DND-41 (cell line): ENCODE results near the gene RPL39.

Experiments
- ATAC-seq: fragments of 200-7000 bp; cut with Tn5 transposase; 3 replicates; pipeline ENCODE4 v1.9.1; 2021; ENCODE audit warnings: low read depth; ENCODE audit not compliant: insufficient read depth
- DNase-seq: peaks from one replicate; pipeline ENCODE4 v3.0.0-alpha.2; 2020
- H2AFZ ChIP-seq: 2 replicates; pipeline ENCODE4 v1.6.0; 2012; ENCODE audit warnings: low read depth, low read length
- H3K27ac ChIP-seq: 2 replicates; pipeline ENCODE4 v1.5.1; 2012; ENCODE audit warnings: low read length, inconsistent platforms
- H3K27me3 ChIP-seq: fragments of 200-600 bp; sonication (generic); 2 replicates; pipeline ENCODE4 v1.6.0; 2012; ENCODE audit warnings: low read length, mild to moderate bottlenecking, inconsistent platforms; ENCODE audit not compliant: insufficient read depth, poor library complexity
- H3K36me3 ChIP-seq: 2 replicates; pipeline ENCODE4 v1.5.1; 2012; ENCODE audit warnings: low read length, inconsistent platforms; ENCODE audit not compliant: insufficient read depth
- H3K4me1 ChIP-seq: 2 replicates; pipeline ENCODE4 v1.5.1; 2012; ENCODE audit warnings: mild to moderate bottlenecking, low read length; ENCODE audit not compliant: insufficient read depth
- H3K4me2 ChIP-seq: 2 replicates; pipeline ENCODE4 v1.6.0; 2012; ENCODE audit warnings: mild to moderate bottlenecking, moderate library complexity, low read length, inconsistent platforms; ENCODE audit not compliant: insufficient read depth
- H3K4me3 ChIP-seq, 2 experiments: fragments of 200-600 bp in 1 of 2; shearing (Covaris generic) in 1 of 2; 2 replicates each; pipeline ENCODE4 v1.5.1; 2012 to 2016; ENCODE audit warnings: inconsistent platforms in 2 of 2, low read length in 2 of 2, mild to moderate bottlenecking in 2 of 2, low read depth in 1 of 2, moderate library complexity in 1 of 2
- H3K79me2 ChIP-seq: 2 replicates; pipeline ENCODE4 v1.6.0; 2012; ENCODE audit warnings: low read length, inconsistent platforms; ENCODE audit not compliant: insufficient read depth
- H3K9ac ChIP-seq: 2 replicates; pipeline ENCODE4 v1.6.0; 2012; ENCODE audit warnings: low read depth, mild to moderate bottlenecking, inconsistent platforms, low read length, moderate library complexity
- H3K9me3 ChIP-seq: 2 replicates; pipeline ENCODE4 v1.5.1; 2012; ENCODE audit warnings: low read length, moderate library complexity, mild to moderate bottlenecking, inconsistent platforms; ENCODE audit not compliant: insufficient read depth, severe bottlenecking
- H4K20me1 ChIP-seq: 2 replicates; pipeline ENCODE4 v1.6.0; 2012; ENCODE audit warnings: low read length; ENCODE audit not compliant: insufficient read depth
- CTCF ChIP-seq: IDR thresholded peaks from 2 replicates; pipeline ENCODE4 v1.5.1; 2012; ENCODE audit warnings: borderline replicate concordance, low read length, moderate library complexity, mild to moderate bottlenecking; ENCODE audit not compliant: poor library complexity, severe bottlenecking; ENCODE audit errors: extremely low read depth
- EZH2 ChIP-seq: IDR thresholded peaks from 3 replicates; pipeline ENCODE4 v1.6.1; 2012; ENCODE audit warnings: borderline replicate concordance, low read depth, mild to moderate bottlenecking, moderate library complexity, low read length, inconsistent platforms; ENCODE audit not compliant: severe bottlenecking

RPL39 gene

DNA sequence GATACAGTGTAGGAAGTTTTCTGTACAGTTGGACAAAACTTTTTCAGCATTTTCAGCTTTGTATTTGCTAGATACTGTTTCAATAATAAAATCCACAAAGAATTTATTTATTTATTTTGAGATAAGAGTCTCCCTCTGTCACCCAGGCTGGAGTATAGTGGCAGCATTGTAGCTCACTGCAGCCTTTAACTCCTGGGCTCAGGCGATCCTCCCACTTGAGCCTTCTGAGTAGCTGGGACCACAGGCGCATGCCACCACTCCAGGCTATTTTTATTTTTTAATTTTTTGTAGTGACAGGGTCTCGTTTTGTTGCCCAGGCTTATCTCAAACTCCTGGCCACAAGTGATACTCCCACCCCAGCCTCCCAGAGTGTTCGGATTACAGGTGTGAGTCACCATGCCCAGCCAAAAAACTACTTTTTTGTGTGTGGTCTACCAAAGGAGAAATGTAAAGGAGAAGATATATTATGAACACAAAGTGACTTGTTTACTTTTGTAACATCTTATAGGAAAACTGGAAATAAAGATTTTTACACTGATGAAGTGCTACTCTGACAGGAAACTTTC, 46.1 kb downstream of the RPL39 start:
- no peak overlapping the region for H3K4me2 ChIP-seq
- ATAC-seq (no peak), DNase-seq (no peak)
- no peak overlapping the region for H3K27ac ChIP-seq
- H2AFZ ChIP-seq: no peak overlapping the region
- no peaks in the 10 kb centered on the region for H3K9me3 ChIP-seq
- no peaks in the 10 kb centered on the region for H4K20me1 ChIP-seq
- H3K9ac ChIP-seq: no peak overlapping the region
- H3K4me3 ChIP-seq: no peak overlapping the region
- no peak for TF ChIP-seq EZH2
- TF ChIP-seq CTCF: no peak
- no peaks in the 10 kb centered on the region for H3K79me2 ChIP-seq
- no peaks in the 10 kb centered on the region for H3K36me3 ChIP-seq
- no peaks in the 10 kb centered on the region for H3K27me3 ChIP-seq
- H3K4me1 ChIP-seq: no peaks in the 10 kb centered on the region

DNA sequence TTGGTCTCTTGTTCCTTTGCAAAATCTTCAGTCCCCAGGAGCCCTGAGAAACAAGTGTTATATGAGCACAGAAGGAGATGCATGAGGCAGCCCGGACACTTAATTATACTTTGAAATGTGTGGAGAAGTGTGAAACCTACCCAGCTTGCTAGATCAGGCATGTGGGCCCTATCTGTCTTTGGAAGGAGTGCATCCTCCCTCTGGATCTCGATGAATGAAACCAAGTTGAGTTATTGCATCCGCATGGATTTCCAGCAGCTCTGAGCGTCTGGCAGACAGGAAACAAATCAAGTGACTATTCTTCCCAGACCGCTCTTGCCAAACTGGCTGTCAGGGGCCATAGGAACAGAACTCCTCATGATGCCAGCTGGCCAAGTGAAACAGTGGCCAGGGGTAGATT, 52.7 kb downstream of the RPL39 start:
- no peak for TF ChIP-seq CTCF
- no peak for TF ChIP-seq EZH2
- no peak for DNase-seq
- H4K20me1 ChIP-seq: no peaks in the 10 kb centered on the region
- no peak overlapping the region for H3K4me2 ChIP-seq
- no peak overlapping the region for H3K27ac ChIP-seq
- H2AFZ ChIP-seq: no peak overlapping the region
- no peaks in the 10 kb centered on the region for H3K4me1 ChIP-seq
- H3K9ac ChIP-seq: no peak overlapping the region
- H3K27me3 ChIP-seq: no peaks in the 10 kb centered on the region
- no peak overlapping the region for H3K4me3 ChIP-seq
- H3K9me3 ChIP-seq: no peaks in the 10 kb centered on the region
- no peaks in the 10 kb centered on the region for H3K36me3 ChIP-seq
- H3K79me2 ChIP-seq: no peaks in the 10 kb centered on the region
- ATAC-seq: no peak
